GM23338 (cell line): ENCODE results near the gene TMEM128. TPM values are rescaled to one million over a fixed set of nuclear protein-coding genes. Genes with fewer than 3 reads are reported as not detected.
A peak's percentile ranks its signal among the peaks of the same experiment; 100 is the strongest.

Source experiments
- ATAC-seq: fragments of 200-7000 bp; cut with Tn5 transposase; 3 replicates; pipeline ENCODE4 v1.9.1; 2020
- DNase-seq: peaks from one replicate; pipeline ENCODE4 v3.0.0-alpha.2; 2015; ENCODE audit warnings: low spot score
- H2AFZ ChIP-seq: fragments of 200-600 bp; sonication (generic); 2 replicates; pipeline ENCODE4 v1.8.0; 2016; ENCODE audit warnings: antibody characterized with exemption, mild to moderate bottlenecking, moderate library complexity
- H3F3A ChIP-seq: fragments of 200-600 bp; sonication (generic); replicated peaks from 2 replicates; pipeline ENCODE4 v1.8.0; 2017; ENCODE audit warnings: antibody characterized with exemption, mixed run types, low read depth
- H3K27ac ChIP-seq: fragments of 200-600 bp; sonication (generic); 2 replicates; pipeline ENCODE4 v1.6.1; 2016; ENCODE audit warnings: low read depth
- H3K27me3 ChIP-seq: fragments of 200-600 bp; sonication (generic); 2 replicates; pipeline ENCODE4 v1.8.0; 2016; ENCODE audit warnings: mild to moderate bottlenecking, mixed run types, moderate library complexity; ENCODE audit not compliant: insufficient read depth
- H3K36me3 ChIP-seq: fragments of 200-600 bp; sonication (generic); 2 replicates; pipeline ENCODE4 v1.8.0; 2016; ENCODE audit warnings: mild to moderate bottlenecking; ENCODE audit not compliant: insufficient read depth
- H3K4me1 ChIP-seq: fragments of 200-600 bp; sonication (generic); 2 replicates; pipeline ENCODE4 v1.8.0; 2016; ENCODE audit warnings: mild to moderate bottlenecking, moderate library complexity; ENCODE audit not compliant: insufficient read depth
- H3K4me2 ChIP-seq: fragments of 200-600 bp; sonication (generic); 2 replicates; pipeline ENCODE4 v1.7.1; 2017; ENCODE audit warnings: mixed run types
- H3K4me3 ChIP-seq: fragments of 200-600 bp; sonication (generic); 2 replicates; pipeline ENCODE4 v1.6.1; 2016; ENCODE audit warnings: mixed run types
- H3K79me2 ChIP-seq: fragments of 200-600 bp; sonication (generic); replicated peaks from 2 replicates; pipeline ENCODE4 v1.8.0; 2017; ENCODE audit warnings: mild to moderate bottlenecking; ENCODE audit not compliant: insufficient read depth
- H3K9me2 ChIP-seq: fragments of 200-600 bp; sonication (generic); 2 replicates; pipeline ENCODE4 v1.8.0; 2017; ENCODE audit not compliant: insufficient read depth
- H4K20me1 ChIP-seq: fragments of 200-600 bp; sonication (generic); replicated peaks from 2 replicates; pipeline ENCODE4 v1.8.0; 2017; ENCODE audit warnings: mild to moderate bottlenecking; ENCODE audit not compliant: insufficient read depth
- H3K27ac Mint-ChIP-seq: 2 replicates; pipeline ENCODE4 v1.8.0; 2020; ENCODE audit warnings: inconsistent platforms, mild to moderate bottlenecking, moderate library complexity, mixed read lengths
- H3K27me3 Mint-ChIP-seq: 3 replicates; pipeline ENCODE4 v1.8.0; 2022; ENCODE audit warnings: low read depth, mild to moderate bottlenecking, moderate library complexity, mixed read lengths, inconsistent platforms; ENCODE audit not compliant: insufficient read depth, poor library complexity
- H3K36me3 Mint-ChIP-seq: 3 replicates; pipeline ENCODE4 v1.8.0; 2021; ENCODE audit warnings: low read depth, mild to moderate bottlenecking, inconsistent platforms, moderate library complexity, mixed read lengths
- H3K4me1 Mint-ChIP-seq: 3 replicates; pipeline ENCODE4 v1.8.0; 2020; ENCODE audit warnings: mild to moderate bottlenecking, inconsistent platforms, mixed read lengths
- H3K4me3 Mint-ChIP-seq: 3 replicates; pipeline ENCODE4 v1.8.0; 2021; ENCODE audit warnings: moderate library complexity, mild to moderate bottlenecking, inconsistent platforms, mixed read lengths
- H3K9me3 Mint-ChIP-seq: 3 replicates; pipeline ENCODE4 v1.8.0; 2020; ENCODE audit warnings: moderate library complexity, mild to moderate bottlenecking, inconsistent platforms, mixed read lengths
- CREB1 ChIP-seq: fragments of 250-450 bp; sonication (Bioruptor Pico); IDR thresholded peaks from 2 replicates; pipeline ENCODE4 v1.5.0; 2020; ENCODE audit warnings: low read depth, mild to moderate bottlenecking, moderate library complexity
- ETS1 ChIP-seq: IDR thresholded peaks from 2 replicates; pipeline ENCODE4 v1.6.1; 2016; ENCODE audit warnings: antibody characterized with exemption
- EZH2 ChIP-seq: fragments of 200-600 bp; sonication (generic); IDR thresholded peaks from one replicate; pipeline ENCODE4 v1.8.0; 2017; ENCODE audit warnings: antibody characterized with exemption, mild to moderate bottlenecking, low read depth; ENCODE audit not compliant: unreplicated experiment
- EZH2phosphoT487 ChIP-seq: fragments of 200-600 bp; sonication (generic); IDR thresholded peaks from one replicate; pipeline ENCODE4 v1.8.1; 2018; ENCODE audit warnings: antibody characterized with exemption; ENCODE audit not compliant: unreplicated experiment
- JUNB ChIP-seq: IDR thresholded peaks from one replicate; pipeline ENCODE4 v1.6.1; 2016; ENCODE audit warnings: antibody characterized with exemption; ENCODE audit not compliant: unreplicated experiment
- NANOG ChIP-seq: IDR thresholded peaks from 2 replicates; pipeline ENCODE4 v1.6.1; 2016; ENCODE audit warnings: antibody characterized with exemption, borderline replicate concordance
- POLR2AphosphoS5 ChIP-seq: IDR thresholded peaks from 2 replicates; pipeline ENCODE4 v1.6.1; 2016; ENCODE audit warnings: antibody characterized with exemption, low read depth
- STAT1 ChIP-seq: IDR thresholded peaks from one replicate; pipeline ENCODE4 v1.6.1; 2016; ENCODE audit warnings: antibody characterized with exemption; ENCODE audit not compliant: unreplicated experiment
- ZNF114 ChIP-seq: fragments of 250-450 bp; sonication (Bioruptor Pico); IDR thresholded peaks from 2 replicates; pipeline ENCODE4 v1.5.0; 2020; ENCODE audit warnings: mild to moderate bottlenecking, moderate library complexity
- ZNF462 ChIP-seq: fragments of 250-450 bp; sonication (Bioruptor Pico); IDR thresholded peaks from 2 replicates; pipeline ENCODE4 v1.5.0; 2020; ENCODE audit warnings: mild to moderate bottlenecking, moderate library complexity
- polyA plus RNA-seq: library from polyadenylated mRNA; unstranded; fragments of >200 nt; fragmentation: Nextera tagmentation; extraction: Ambion mirVana; gene quantifications from 2 replicates; pipeline ENCODE4 v1.2.1, GENCODE V29; 2016
- total RNA-seq: library from RNA; depleted of rRNA; stranded (reverse); fragments of >200 nt; shearing (Covaris generic); gene quantifications from 2 replicates; pipeline ENCODE4 v1.2.3, GENCODE V29; 2014
- TF ChIP-seq, protein P1 (sequence below), 2 experiments: fragments of 200-600 bp in 1 of 2; sonication (generic) in 1 of 2; conservative IDR thresholded peaks; 2 replicates each; pipeline versions ENCODE4 v1.5.1 to v1.6.1; 2016 to 2017; ENCODE audit warnings: antibody characterized with exemption in 2 of 2, low read depth in 2 of 2, mild to moderate bottlenecking in 2 of 2, moderate library complexity in 1 of 2
- TF ChIP-seq, protein P2 (sequence below): IDR thresholded peaks from one replicate; pipeline ENCODE4 v1.6.1; 2018; ENCODE audit warnings: antibody characterized with exemption; ENCODE audit not compliant: unreplicated experiment

Gene TMEM128
- total and polyA plus RNA-seq, 2 experiments from 2014 or later, result 22.7 to 25.9 TPM

GRCh38 chr4:4259484-4260100 is 11.6 kb upstream of the TMEM128 start:
- no peaks in the 10 kb centered on the region for H4K20me1 ChIP-seq
- H3F3A ChIP-seq, result no peaks in the 10 kb centered on the region
- no peaks in the 10 kb centered on the region for H3K79me2 ChIP-seq
- Mint-ChIP-seq H3K9me3 (no peaks in the 10 kb centered on the region), H3K27me3 (peaks cover 3% of the 10 kb centered on the region), H3K27ac (no peak overlapping the region), H3K4me1 (no peaks in the 10 kb centered on the region), H3K4me3 (no peak overlapping the region), H3K36me3 (no peaks in the 10 kb centered on the region)
- DNase-seq (peak; percentile 9), ATAC-seq (peak; percentile 67)
- H3K27me3 ChIP-seq, result no peaks in the 10 kb centered on the region
- no peaks in the 10 kb centered on the region for H3K4me1 ChIP-seq
- no peaks in the 10 kb centered on the region for H3K36me3 ChIP-seq
- no peaks in the 10 kb centered on the region for H3K9me2 ChIP-seq
- H3K27ac ChIP-seq, result no peak overlapping the region
- H3K4me3 ChIP-seq, result no peak overlapping the region
- TF ChIP-seq, protein P1, sequence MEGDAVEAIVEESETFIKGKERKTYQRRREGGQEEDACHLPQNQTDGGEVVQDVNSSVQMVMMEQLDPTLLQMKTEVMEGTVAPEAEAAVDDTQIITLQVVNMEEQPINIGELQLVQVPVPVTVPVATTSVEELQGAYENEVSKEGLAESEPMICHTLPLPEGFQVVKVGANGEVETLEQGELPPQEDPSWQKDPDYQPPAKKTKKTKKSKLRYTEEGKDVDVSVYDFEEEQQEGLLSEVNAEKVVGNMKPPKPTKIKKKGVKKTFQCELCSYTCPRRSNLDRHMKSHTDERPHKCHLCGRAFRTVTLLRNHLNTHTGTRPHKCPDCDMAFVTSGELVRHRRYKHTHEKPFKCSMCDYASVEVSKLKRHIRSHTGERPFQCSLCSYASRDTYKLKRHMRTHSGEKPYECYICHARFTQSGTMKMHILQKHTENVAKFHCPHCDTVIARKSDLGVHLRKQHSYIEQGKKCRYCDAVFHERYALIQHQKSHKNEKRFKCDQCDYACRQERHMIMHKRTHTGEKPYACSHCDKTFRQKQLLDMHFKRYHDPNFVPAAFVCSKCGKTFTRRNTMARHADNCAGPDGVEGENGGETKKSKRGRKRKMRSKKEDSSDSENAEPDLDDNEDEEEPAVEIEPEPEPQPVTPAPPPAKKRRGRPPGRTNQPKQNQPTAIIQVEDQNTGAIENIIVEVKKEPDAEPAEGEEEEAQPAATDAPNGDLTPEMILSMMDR (conservative IDR thresholded peaks at IDR 0.05; ENCODE audit: low read depth in 2 of 2), result no peak
- TF ChIP-seq ZNF114 (CRISPR knock-in tag), result no peak
- no peak for TF ChIP-seq ETS1
- TF ChIP-seq NANOG, result no peak
- no peak for TF ChIP-seq STAT1
- TF ChIP-seq POLR2AphosphoS5, result no peak
- TF ChIP-seq, protein P2, sequence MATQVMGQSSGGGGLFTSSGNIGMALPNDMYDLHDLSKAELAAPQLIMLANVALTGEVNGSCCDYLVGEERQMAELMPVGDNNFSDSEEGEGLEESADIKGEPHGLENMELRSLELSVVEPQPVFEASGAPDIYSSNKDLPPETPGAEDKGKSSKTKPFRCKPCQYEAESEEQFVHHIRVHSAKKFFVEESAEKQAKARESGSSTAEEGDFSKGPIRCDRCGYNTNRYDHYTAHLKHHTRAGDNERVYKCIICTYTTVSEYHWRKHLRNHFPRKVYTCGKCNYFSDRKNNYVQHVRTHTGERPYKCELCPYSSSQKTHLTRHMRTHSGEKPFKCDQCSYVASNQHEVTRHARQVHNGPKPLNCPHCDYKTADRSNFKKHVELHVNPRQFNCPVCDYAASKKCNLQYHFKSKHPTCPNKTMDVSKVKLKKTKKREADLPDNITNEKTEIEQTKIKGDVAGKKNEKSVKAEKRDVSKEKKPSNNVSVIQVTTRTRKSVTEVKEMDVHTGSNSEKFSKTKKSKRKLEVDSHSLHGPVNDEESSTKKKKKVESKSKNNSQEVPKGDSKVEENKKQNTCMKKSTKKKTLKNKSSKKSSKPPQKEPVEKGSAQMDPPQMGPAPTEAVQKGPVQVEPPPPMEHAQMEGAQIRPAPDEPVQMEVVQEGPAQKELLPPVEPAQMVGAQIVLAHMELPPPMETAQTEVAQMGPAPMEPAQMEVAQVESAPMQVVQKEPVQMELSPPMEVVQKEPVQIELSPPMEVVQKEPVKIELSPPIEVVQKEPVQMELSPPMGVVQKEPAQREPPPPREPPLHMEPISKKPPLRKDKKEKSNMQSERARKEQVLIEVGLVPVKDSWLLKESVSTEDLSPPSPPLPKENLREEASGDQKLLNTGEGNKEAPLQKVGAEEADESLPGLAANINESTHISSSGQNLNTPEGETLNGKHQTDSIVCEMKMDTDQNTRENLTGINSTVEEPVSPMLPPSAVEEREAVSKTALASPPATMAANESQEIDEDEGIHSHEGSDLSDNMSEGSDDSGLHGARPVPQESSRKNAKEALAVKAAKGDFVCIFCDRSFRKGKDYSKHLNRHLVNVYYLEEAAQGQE, result no peak
- TF ChIP-seq ZNF462 (CRISPR knock-in tag), result no peak
- TF ChIP-seq JUNB, result no peak
- no peak for TF ChIP-seq EZH2
- TF ChIP-seq CREB1, result no peak
- TF ChIP-seq EZH2phosphoT487, result no peak
- no peak overlapping the region for H3K4me2 ChIP-seq
- H2AFZ ChIP-seq, result no peak overlapping the region
